Fibroblast of the conjunctiva (primary cell): ENCODE results near the gene TBC1D19.
"Not testable (repeated sequence)": the region's sequence is repeated elsewhere in the genome, so short reads cannot be mapped to it uniquely, and the experiment has no call there.

Experiments
- DNase-seq: peaks from one replicate; pipeline ENCODE4 v3.0.0-alpha.2; 2010; ENCODE audit warnings: low read depth

Gene TBC1D19

DNA sequence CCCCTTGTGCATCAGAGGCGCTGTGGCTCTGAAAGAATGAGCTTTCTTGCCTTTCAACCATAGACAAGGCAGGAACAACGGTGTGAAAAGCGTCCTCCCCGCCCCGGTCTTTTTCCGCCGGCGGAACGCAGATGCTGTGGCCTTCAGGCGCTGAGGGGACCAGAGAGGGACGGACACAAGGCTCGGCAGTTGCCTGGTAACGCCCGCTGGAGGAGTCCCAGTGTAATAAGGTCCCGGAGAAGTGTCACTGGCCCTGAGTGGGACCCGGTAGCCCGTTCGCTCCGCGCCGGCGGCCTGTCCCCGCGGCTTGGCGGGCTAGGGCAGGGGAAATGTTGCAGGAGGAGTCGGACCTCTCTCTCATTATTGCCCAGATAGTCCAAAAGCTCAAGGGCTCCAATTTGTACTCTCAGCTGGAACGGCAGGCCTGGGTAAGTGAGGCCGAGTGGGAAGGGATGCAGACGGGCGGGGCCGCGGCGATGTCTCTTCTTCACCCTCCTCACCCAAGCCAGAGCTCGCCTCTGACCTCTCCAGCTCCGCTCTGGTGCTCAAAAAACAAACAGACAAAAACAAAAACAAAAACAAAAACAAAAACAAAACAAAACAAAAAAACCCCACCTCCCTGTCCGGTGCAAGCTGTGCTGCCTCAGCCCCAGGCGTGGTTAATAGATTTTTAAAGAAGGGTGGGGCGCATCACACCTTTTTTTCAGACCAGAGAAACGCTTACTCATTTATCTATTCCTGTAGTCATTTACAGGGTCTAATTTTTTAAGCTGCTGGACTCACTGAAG, at the start of gene TBC1D19:
TBC1D19 (plus strand) TSS at position 220 of the 788 bp plus-strand sequence; CDS start at position 330, 110 bp downstream.
- DNase-seq, result peak; percentile 74

- no peak for DNase-seq
Measured at GRCh38 chr4:26542991-26543390, 40.9 kb upstream of the TBC1D19 start.

GRCh38 chr4:26544421-26544820, 39.5 kb upstream of the TBC1D19 start:
- DNase-seq, result no peak

DNA sequence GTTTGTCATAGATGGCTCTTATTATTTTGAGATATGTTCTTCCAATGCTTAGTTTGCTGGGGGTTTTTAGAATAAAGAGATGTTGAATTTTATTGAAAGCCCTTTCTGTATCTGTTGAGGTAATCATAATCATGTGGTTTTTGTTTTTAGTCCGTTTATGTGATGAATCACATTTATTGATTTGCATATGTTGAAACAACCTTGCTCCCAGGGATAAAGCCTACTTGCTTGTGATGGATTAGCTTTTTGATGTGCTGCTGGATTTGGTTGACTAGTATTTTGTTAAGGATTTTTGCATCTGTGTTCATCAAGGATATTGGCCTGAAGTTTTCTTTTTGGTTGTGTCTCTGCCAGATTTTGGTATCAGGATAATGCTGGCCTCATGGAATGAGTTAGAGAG, 35.5 kb upstream of the TBC1D19 start:
- DNase-seq, result not testable (repeated sequence)

GRCh38 chr4:26557164-26557563, 26.7 kb upstream of the TBC1D19 start:
- peak; percentile 87 for DNase-seq

DNA sequence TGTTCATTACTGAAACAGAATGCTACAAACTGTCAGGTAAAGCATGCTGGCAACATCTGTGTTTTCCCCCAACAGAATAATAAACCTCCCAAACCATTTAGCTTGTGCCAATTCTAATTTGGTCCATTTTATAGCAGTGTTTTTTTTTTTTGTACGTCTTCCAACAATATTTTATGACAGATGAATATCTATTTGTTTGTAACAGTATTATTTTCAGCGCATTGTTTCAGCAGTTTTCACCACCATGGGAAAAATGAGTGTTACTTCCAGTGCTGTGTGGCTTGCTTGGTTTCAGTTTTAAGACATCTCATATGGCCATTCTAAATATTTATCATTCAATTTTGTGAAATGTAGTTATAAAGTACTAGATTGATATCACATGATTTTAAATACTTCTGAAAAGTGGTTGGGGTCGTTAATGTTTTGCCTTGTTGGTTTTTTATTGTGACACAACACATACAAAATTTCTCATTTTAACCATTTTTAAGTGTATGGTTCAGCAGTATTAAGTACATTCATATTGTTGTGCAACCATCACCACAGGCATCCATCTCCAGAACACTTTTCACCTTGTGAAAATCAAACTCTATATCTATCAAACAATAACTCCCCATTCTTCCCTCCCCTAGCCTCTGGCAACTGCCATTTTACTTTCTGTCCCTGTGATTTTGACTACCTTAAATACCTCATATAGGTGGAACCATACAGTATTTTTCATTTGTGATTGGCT, 25.6 kb upstream of the TBC1D19 start:
- no peak for DNase-seq

- no peak for DNase-seq
Measured at GRCh38 chr4:26566133-26566532, 17.8 kb upstream of the TBC1D19 start.

GRCh38 chr4:26568446-26568994, 15.4 kb upstream of the TBC1D19 start:
- DNase-seq, result peak; percentile 36

GRCh38 chr4:26570596-26570995, 13.3 kb upstream of the TBC1D19 start:
- no peak for DNase-seq

- DNase-seq, result no peak
Measured at GRCh38 chr4:26573389-26573794, 10.5 kb upstream of the TBC1D19 start.

- DNase-seq, result no peak
Measured at GRCh38 chr4:26574563-26574962, 9.3 kb upstream of the TBC1D19 start.

- peak; percentile 21 for DNase-seq
Measured at GRCh38 chr4:26576231-26576739, 7.6 kb upstream of the TBC1D19 start.

DNA sequence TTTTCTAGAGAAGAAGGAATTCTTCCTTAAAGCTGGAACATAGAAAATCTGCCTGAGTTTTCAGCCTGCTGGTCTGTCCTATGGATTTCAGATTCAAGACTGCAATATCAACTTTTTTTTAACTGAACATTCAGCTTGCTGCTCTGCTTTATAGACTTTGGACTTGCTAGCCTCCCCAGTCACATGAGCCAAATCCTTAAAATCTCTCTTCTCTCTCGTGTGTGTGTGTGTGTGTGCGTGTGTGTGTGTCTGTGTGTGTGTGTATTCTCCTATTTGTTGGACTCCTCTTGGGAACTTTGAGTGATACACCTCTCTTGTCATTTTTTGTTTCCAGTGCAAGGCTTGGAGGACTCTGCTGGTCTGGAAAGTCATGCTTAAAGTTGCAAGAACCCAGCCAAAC, 6.8 kb upstream of the TBC1D19 start:
- no peak for DNase-seq

DNA sequence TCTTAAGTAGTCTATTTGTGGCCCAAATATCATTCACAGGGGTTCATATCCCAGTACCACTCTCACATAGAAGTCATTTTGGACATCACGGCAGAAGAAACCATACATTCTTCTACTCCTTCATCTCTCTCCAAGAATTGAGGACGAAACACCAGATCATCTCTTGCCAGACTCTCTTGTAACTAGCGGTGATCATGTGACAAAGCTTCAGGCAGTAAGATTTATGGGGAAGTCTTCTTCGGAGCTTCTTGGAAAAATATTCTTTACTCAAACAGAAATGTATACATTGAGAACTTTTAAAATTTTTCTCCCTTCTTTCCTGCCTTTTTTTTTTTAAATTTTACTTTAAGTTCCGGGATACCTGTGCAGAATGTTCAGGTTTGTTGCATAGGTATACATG, 4.7 kb upstream of the TBC1D19 start:
- no peak for DNase-seq

DNA sequence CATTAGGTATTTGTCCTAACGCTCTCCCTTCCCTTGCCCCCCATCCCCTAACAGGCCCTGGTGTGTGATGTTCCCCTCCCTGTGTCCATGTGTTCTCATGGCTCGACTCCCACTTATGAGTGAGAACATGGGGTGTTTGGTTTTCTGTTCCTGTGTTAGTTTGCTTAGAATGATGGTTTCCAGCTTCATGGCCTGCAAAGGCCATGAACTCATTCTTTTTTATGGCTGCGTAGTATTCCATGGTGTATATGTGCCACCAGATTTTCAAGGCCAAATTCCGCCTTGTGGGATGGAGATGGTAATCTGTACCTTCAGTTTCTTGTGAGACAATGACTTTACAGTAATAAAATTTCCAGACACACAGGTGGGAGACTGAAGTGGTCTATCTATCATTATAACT, 2.5 kb upstream of the TBC1D19 start:
- not testable (repeated sequence) for DNase-seq

GRCh38 chr4:26583538-26583864, 383 bp upstream of the TBC1D19 start:
- DNase-seq, result no peak

GRCh38 chr4:26584725-26585124, 841 bp downstream of the TBC1D19 start:
- no peak for DNase-seq

DNA sequence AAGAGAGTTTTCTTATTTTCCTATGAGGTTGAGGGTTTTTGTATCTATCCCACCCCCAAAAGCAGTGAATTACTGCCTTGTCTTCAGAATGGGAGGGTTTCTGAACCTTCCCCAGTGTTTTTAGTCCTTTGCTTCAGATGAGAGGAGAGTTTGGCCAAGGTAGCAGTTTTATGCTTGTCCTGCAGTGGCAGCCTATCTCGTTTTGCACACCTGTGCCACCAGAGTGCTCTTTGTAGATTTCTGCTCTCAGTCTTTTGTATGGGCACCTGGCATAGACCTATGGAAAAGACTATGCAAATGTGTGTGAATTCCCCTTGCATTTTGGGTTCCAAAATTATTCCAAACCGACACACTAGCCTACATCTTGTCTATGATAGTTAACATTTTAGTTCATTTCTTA, 5.8 kb downstream of the TBC1D19 start:
- DNase-seq, result no peak

GRCh38 chr4:26590639-26591038, 6.8 kb downstream of the TBC1D19 start:
- no peak for DNase-seq

DNA sequence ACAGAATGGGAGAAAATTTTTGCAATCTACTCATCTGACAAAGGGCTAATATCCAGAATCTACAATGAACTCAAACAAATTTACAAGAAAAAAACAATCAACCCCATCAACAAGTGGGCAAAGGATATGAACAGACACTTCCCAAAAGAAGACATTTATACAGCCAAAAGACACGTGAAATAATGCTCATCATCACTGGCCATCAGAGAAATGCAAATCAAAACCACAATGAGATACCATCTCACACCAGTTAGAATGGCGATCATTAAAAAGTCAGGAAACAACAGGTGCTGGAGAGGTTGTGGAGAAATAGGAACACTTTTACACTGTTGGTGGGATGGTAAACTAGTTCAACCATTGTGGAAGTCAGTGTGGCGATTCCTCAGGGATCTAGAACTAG, 9.7 kb downstream of the TBC1D19 start:
- not testable (repeated sequence) for DNase-seq

DNA sequence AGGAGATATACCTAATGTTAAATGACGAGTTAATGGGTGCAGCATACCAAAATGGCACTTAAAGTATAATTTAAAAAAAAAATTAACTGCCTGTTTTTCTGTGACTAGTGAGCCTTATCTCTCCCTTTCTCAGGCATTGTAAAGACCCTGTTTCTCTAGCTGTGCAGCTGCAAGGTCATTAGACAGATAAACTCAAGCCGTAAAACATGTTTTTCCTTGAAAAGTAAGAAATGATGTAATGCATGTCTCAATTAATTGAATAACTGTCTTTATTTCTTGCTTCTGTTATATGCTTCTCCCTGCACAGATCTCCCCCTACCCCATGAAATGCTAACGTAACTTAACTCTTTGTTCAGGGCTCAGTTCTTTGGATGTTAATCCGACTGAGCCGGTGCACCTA, 10.5 kb downstream of the TBC1D19 start:
- DNase-seq, result no peak

GRCh38 chr4:26594778-26595177, 10.9 kb downstream of the TBC1D19 start:
- DNase-seq, result no peak

DNA sequence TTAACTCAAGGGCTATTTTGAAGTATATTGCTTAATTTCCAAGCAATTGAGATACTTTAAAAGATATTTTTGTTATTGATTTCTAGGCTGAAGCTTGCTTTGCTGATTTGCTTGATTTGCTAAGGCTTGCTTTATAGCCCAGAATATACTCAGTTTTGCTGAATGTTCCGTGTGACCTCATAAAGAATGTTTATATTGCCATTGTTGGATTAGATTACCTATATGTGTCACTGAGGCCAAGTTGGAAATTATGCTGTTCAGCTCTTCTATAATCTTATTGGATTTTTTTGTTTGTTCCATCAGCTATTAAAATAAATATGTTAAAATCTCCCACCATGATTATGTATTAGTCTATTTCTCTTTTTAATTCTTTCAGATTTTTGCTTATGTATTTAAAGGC, 13.0 kb downstream of the TBC1D19 start:
- DNase-seq, result no peak
